Right lung (tissue), 5 donors: ENCODE results near the gene NFXL1. TPM values are rescaled to one million over a fixed set of nuclear protein-coding genes. Genes with fewer than 3 reads are reported as not detected.

Experiments
- DNase-seq, 2 donors: peaks; one replicate each; pipeline ENCODE4 v3.0.0-alpha.2; 2013
- polyA plus RNA-seq, 5 donors: library from polyadenylated mRNA; unstranded; fragments of 120-200 nt; gene quantifications; one replicate each; pipeline versions ENCODE4 v1.2.1 to v1.2.3, GENCODE V29; 2013; ENCODE audit warnings: inconsistent platforms in 1 of 5, low replicate concordance in 1 of 5; ENCODE audit not compliant: insufficient read length in 5 of 5, insufficient read depth in 1 of 5

The NFXL1 gene
- polyA plus RNA-seq, 5 donors, result 20.3 to 33.0 (median 26.5) TPM

DNA sequence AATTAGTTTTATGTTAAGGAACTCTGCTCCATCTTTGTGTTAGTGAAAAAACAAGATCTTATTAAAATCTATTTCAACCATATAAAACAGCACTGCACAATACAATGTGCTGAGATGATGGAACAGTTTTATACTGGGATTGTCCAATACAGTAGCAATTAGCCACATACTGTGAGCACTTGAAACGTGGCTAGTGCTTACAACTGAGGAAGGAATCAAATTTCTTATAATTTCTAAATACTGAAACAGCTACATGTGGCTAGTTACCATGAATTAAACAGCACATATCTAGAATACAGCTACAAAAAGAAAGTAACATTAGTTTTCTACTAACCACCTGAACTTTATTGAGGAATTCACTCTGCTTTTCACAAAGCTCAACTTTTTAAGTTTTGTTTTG, 14.7 kb downstream of the NFXL1 start:
- DNase-seq, result no peak

- no peak for DNase-seq
Measured at GRCh38 chr4:47891928-47892327, 22.5 kb downstream of the NFXL1 start.

DNA sequence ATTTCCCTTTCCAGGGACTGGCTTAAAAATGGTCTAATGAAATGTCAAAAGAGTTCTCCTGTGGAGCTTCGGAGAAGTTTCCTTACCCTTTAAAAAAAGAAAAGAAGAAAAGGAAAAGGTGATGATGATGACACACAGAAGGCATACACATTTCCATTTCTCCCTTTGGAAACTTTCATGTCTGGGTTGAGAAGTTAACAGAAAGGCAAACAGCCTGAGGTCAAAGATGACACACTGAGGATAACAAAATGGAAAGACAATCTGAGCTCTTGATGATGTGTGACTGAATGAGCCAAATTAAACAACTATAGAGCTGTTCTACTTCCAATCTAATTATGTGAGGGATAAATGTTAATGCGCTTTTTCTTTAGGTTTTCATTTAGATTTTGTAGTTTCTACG, 32.2 kb downstream of the NFXL1 start:
- peak; percentile 74 to 78 for DNase-seq

GRCh38 chr4:47879458-47879857, 34.9 kb downstream of the NFXL1 start:
- DNase-seq, result no peak

- peak; percentile 14 for DNase-seq
Measured at GRCh38 chr4:47876784-47877546, 37.4 kb downstream of the NFXL1 start.

DNA sequence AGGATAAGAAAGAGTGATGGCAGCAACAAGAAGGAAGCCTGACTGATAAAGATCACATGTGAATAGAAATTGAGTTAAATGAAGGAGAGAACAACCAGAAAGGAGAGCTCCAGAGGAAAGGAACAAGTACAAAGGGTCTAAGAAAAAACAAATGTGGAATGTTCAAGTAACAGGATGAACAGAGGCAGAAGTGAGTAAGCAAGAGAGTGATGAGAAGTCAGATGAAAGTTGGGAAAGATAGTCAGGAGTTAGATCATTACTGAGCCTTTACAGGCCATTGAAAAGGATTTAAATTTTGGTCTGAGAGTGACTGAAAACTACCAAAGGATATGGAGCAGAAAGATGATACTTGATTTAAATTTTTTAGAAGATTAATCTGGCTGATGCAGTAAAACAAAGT, 38.1 kb downstream of the NFXL1 start:
- DNase-seq, result no peak

GRCh38 chr4:47873877-47874541, 40.4 kb downstream of the NFXL1 start:
- no peak for DNase-seq

DNA sequence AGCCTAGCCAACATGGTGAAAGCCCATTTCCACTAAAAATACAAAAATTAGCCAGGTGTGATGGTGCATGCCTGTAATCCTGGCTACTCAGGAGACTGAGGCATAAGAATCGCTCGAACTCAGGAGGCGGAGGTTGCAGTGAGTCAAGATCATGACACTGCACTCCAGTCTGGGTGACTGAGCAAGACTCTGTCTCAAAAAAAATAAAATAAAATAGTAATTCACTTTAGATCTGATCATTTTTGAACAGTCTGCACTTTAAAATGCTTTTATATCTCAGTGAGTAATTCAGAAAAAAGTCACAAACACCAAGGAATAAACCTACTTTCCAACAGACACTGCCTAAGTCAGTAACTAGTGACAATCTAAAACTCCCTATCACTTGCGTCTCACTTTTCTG, 50.9 kb downstream of the NFXL1 start:
- no peak for DNase-seq

DNA sequence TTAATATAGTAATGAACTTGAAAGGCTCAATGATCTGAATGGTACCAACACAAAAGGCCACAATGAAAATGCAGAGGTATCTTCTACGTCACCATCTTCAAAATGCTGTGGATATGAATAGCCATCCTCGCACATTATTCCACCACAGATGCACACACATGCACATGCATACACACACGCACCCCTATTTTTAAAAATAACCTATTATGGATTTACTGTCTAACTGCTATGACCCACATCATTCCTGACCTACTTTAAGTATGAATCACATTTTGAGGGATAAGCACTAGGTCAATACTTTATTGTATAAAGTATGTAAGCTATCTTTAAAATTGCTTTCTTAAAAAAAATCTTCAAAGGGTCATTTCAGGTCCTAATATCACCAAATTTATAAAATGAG, 52.1 kb downstream of the NFXL1 start:
- DNase-seq, result no peak

- no peak for DNase-seq
Measured at GRCh38 chr4:47860305-47860704, 54.1 kb downstream of the NFXL1 start.

DNA sequence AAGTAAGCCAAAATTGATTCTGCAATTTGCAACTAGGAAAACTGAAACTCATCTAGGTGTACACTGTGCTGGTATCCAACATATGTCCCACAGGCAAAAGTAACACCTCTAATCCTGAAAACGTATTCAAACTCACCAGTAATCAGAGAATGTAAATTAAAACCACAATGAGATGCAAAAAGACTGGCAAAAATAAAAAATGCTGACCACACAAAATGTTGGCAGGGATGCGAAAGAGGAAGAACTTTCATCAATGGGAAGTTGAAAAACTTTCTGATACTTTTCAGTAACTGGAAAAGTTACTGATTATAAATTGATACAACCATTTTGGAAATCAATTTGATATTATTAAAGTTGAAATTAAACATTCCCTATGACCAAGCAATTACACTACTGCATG, 56.4 kb downstream of the NFXL1 start:
- DNase-seq, result no peak

DNA sequence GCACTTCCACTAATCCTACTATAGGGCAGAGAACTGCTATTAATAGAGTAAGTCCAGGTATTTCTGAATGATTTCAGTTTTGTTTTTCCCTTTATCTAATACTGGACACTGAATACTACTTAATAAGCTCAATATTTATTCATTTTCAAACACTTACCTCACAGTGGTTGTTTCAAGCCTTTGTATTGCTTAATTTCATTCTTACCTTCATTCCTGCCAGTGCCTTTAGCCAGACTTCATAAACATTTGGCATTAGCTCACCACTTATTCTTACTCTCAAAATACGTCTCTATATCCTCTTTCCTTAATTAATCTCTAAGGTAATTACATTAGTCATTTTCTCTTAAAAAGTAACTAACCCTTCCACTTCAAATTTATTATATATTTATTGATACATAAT, 57.7 kb downstream of the NFXL1 start:
- no peak for DNase-seq

GRCh38 chr4:47855350-47855749, 59.0 kb downstream of the NFXL1 start:
- no peak for DNase-seq

DNA sequence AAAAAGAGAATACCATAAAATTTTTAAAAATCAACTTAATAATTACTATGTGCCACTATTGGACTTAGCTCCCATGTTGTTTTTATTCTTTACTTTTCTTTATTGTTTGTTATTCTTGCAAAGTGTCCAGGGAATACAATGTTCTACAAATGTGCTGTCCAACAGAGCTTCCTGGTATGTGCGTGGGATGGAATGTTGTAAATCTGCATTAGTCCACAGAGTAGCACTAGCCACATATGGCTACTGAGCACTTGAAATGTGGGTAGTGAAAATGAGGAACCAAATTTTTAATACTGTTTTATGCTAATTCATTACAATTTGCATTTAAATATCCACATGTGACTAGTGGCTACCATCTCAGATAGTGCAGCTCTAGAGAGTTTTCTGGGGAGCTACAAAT, 62.2 kb downstream of the NFXL1 start:
- DNase-seq, result no peak

DNA sequence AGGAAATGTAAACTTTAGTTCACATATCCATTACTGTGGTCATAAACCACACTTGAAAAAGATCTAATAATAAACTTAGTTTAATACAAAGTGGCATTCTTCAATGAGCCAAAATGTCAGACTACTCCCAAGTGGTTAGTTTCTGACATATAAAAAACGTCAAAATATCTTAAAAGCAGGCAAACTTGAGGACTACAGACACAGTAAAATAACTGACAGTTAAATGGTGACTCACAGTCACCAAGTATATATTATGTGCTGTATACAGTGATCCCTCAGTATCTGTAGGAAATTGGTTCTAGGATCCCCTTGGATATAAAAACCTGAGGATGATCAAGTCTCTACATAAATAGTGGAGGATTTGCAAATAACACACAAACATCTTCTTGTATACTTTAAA, 64.9 kb downstream of the NFXL1 start:
- no peak for DNase-seq

- no peak for DNase-seq
Measured at GRCh38 chr4:47848041-47848440, 66.3 kb downstream of the NFXL1 start.

GRCh38 chr4:47842985-47843384, 71.4 kb downstream of the NFXL1 start:
- DNase-seq, result no peak

DNA sequence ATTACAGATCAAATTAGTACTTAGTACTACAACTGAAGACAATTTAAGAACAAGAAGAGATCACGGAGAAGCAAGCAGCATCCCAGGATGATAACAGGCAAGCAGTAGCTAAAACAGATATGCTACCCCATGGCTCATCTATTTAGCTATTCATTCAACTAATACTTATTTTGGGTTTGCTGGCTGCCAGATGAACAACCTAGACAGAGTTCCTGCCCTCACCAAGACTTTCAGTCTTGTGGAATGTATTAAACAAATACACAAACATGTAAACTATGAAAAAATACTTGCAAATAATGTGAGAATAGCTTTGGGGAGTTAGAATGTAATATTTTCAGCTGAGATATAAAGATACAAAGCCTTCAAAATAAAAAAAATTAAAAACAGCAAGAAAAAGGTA, 74.1 kb downstream of the NFXL1 start:
- DNase-seq, result no peak

- DNase-seq, result no peak
Measured at GRCh38 chr4:47839259-47839658, 75.1 kb downstream of the NFXL1 start.

DNA sequence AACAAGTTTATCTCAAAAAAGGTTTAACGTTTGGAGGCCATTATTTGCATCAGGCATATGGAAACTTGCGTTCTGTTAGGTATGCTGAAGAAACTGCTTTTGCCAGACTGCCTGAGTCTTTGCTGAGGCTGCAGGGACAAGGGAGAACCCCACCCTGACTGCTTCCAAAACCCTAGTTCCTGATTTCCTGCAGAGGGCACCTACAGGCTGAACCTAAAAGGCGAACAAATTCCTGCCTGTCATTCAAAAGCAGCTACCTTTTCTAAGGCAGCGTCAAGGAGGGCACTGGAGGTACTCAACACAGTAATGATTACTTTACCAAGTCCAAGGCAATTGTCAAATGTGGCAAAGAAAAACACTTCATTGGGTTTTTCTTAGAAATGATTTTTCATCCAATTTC, 75.9 kb downstream of the NFXL1 start:
- DNase-seq, result no peak

DNA sequence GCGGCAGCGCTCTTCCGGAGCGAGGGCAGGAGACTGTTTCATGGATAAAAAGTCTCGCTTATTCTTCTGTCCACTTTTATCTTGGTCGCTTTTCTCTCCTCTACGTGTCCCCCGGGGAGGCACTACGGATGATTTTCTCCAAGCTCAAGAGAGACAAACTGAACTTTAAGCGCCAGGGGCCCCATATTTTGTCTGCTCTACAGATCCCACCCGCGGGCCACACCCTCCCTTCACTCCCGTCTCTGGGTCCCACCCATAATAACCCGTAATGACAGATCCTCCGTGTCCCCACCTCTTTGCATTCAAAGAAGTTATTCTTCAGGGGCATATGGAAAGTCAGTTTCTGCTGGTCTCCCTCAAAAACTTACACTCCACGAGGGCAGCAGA, 76.5 kb downstream of the NFXL1 start, which contains the start of gene CORIN:
Gene CORIN, minus strand, starts transcription at position 160 of the 387 bp plus-strand sequence. Its CDS starts 118 bp downstream, at position 42.
- DNase-seq, result no peak

DNA sequence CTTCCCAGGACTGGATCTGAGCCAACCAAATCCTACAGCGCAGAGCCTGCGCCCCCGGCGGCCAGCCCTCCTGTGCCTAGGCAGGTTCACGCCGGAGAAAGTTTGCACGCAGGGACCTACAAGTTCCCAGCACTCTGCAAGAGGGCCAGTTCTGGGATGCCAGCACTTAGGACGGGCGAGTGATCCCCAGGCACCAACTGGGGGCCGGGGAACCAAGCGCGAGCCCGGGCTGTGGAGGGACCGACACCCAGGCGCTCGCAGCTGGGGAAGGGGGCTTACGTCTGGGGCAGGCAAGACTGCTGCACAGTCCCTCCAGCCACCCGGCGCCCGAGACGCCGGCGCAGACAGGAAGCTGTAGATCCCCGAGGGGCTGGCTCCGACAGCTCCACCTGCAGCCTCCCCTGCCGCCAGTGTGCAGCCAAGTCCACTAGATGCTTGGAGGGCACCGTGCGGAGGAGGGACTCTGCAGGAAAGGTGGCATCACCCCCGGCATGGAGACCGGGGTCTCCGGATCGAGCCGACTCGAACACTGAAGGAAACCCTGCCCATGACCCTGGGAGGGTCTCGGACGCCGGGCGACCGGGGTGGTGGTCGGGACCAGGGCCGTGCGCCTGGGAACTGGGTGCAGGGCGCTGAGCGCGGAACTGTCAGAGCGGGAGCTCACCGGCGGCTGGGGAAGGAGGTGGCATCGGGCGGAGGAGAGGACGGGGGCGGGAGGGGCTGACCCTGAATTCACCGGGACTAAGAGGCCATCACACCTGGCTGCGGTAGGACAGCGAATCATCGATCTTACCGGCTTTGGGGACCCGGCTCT, 77.1 kb downstream of the NFXL1 start:
- DNase-seq, result peak in 1 of 2 donors; percentile 24

- peak; percentile 71 to 73 for DNase-seq
Measured at GRCh38 chr4:47836641-47837093, 77.7 kb downstream of the NFXL1 start.
